ENCODE measurements around the gene SH2D7.
A peak's percentile ranks its signal among the peaks of the same experiment; 100 is the strongest.

The SH2D7 gene

DNA sequence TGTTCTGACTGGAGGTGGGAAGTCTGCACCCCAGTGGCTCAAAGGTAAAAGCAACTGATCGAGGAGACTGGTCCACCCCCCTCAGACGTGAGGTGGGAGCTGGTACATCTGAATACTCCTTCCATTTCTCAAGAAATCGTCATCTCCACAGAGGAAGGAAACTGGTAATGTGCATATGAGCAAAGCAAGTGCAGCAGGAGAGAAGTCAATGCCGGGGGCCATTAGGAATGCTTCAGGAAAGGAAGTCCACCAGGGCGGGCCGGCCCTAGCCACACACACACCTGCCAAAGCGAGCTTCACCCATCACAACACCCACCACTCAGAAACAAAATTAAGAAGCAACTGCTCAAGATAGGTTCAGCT is 23.3 kb upstream of the SH2D7 start:
- DNase-seq (ENCODE audit: low spot score in 2 of 2): peak in 1 of 2 donors; percentile 56
- H3K27ac Mint-ChIP-seq: no peak overlapping the region
- ATAC-seq: peak; percentile 38
- H3K4me1 Mint-ChIP-seq: peaks cover 20% of the 10 kb centered on the region
- no peak overlapping the region for H3K4me3 Mint-ChIP-seq
- H3K36me3 Mint-ChIP-seq: peaks cover 6% of the 10 kb centered on the region
- H3K9me3 Mint-ChIP-seq: no peaks in the 10 kb centered on the region

DNA sequence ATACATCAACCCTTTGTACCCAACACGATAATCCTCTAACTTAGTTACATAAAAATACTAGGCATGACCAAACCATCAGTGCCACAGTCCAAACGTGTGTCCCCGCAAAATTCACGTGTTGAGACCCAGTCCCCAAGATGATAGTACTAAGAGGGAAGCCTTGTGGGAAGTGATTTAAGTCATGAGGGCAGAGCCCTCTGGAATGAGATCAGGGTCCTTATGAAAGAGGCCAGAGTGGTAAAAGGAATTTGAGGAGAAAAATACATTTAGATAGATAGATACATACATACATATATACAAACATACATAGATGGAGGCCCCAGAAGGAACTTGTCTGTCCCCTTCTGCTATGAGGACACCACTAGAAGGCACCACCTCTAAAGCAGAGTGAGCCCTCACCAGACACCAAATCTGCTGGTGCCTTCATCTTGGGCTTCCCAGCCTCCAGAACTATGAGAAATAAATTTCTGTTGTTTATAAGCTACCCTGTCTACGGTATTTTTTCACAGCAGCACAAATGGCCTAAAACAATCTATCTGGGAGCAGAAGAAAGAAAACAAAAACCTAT is 22.8 kb upstream of the SH2D7 start:
- H3K4me3 Mint-ChIP-seq: no peak overlapping the region
- H3K36me3 Mint-ChIP-seq: peaks cover 6% of the 10 kb centered on the region
- no peaks in the 10 kb centered on the region for H3K9me3 Mint-ChIP-seq
- no peak overlapping the region for H3K27ac Mint-ChIP-seq
- ATAC-seq: no peak
- DNase-seq (ENCODE audit: low spot score in 2 of 2): no peak
- H3K4me1 Mint-ChIP-seq: peaks cover 25% of the 10 kb centered on the region

DNA sequence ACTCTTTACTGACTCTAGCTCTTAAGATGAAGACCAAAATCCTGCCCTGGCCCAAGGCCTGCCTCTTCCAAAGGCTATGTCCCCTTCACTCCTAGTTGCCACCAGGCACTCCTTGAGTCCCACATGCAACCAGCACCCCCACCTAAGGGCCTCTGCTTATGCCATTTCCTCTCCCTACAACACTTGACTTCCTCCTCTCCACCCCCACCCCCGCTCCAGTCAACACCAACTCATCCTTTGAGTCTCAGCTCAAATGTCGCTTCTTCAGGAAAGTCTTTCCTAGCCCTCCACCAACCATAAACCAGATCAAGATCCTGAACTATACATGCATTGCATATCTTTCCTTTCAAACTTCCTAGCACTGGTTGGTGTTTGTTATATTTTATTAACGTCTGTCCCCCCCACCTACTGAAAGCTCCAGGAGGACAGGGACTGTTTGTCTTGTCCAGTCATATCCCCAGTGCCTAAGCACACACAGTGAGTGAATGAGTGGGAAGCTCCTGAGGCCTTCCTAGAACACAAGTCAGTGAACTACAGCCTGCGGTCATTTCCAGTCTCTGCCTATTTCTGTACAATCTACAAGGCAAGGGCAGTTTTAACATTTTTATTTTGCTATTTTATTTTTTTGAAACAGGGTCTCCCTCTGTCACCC is 22.2 kb upstream of the SH2D7 start:
- no peak overlapping the region for H3K4me3 Mint-ChIP-seq
- DNase-seq (ENCODE audit: low spot score in 2 of 2) (peak in 1 of 2 donors; percentile 55), ATAC-seq (peak; percentile 57)
- peaks cover 30% of the 10 kb centered on the region for H3K4me1 Mint-ChIP-seq
- H3K36me3 Mint-ChIP-seq: peaks cover 6% of the 10 kb centered on the region
- H3K9me3 Mint-ChIP-seq: no peaks in the 10 kb centered on the region
- H3K27ac Mint-ChIP-seq: no peak overlapping the region

DNA sequence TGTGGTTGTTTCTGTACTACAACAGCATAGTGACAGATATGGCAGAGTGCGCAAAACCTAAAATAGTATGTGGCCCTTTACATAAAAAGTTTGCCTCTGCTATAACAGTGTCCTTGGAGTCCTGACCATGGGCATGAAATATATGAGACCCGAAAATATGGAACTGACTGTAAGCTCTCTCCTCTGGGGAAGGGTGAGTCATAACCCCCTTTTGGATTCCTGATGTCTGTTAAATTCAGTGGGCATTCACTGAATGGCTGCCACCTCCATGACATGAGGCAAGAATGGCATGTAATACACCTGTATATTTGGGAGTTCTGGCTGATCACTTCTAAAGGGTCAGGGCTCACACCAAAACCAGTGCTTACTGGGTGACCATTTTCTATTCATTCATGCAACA is 21.0 kb upstream of the SH2D7 start:
- H3K27ac Mint-ChIP-seq: peak overlapping the region; percentile 8
- H3K4me3 Mint-ChIP-seq: no peak overlapping the region
- peaks cover 17% of the 10 kb centered on the region for H3K36me3 Mint-ChIP-seq
- H3K9me3 Mint-ChIP-seq: no peaks in the 10 kb centered on the region
- DNase-seq (ENCODE audit: low spot score in 2 of 2) (no peak), ATAC-seq (no peak)
- H3K4me1 Mint-ChIP-seq: peaks cover 41% of the 10 kb centered on the region

DNA sequence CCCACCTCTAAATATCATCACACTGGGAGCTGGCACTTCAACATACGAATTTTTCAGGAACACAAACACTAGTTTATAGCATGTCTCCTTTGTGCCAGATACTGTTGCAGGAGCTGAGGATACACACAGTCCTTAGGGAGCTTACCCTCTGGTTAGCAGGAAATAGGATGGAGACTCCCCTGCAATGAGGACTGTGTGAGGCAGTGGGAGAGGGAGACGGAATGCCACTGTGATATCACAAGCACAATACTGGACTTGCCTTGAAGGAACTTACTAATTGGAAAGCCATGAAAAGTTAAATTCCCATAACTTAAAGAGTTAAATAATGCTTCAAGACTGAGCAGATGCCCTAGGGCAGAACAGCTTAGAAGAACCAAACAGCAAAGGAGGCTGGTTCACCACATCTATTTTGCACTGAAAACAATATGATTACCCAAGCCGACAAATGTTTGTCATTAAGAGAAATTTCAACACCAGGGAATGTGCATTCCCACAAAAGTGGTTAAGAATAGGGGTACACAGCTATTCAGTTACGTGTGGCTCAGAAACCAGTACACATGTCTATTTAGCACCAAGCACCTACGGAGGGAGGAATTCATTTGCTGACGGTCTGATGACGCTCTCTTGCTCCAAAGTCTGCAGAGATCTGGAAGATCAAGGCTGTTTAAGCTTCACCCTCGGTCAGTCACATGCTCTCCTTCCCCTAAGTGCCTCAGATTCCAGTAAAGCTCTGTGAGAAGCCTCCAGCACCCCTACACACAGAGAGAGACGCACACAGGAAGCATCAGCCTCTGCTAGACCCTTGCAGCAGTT is 20.1 kb upstream of the SH2D7 start:
- peak overlapping the region; percentile 97 for H3K4me3 Mint-ChIP-seq
- H3K9me3 Mint-ChIP-seq: no peaks in the 10 kb centered on the region
- peaks cover 41% of the 10 kb centered on the region for H3K4me1 Mint-ChIP-seq
- peaks cover 17% of the 10 kb centered on the region for H3K36me3 Mint-ChIP-seq
- DNase-seq (ENCODE audit: low spot score in 2 of 2) (no peak), ATAC-seq (no peak)
- peak overlapping the region; percentile 8 for H3K27ac Mint-ChIP-seq

DNA sequence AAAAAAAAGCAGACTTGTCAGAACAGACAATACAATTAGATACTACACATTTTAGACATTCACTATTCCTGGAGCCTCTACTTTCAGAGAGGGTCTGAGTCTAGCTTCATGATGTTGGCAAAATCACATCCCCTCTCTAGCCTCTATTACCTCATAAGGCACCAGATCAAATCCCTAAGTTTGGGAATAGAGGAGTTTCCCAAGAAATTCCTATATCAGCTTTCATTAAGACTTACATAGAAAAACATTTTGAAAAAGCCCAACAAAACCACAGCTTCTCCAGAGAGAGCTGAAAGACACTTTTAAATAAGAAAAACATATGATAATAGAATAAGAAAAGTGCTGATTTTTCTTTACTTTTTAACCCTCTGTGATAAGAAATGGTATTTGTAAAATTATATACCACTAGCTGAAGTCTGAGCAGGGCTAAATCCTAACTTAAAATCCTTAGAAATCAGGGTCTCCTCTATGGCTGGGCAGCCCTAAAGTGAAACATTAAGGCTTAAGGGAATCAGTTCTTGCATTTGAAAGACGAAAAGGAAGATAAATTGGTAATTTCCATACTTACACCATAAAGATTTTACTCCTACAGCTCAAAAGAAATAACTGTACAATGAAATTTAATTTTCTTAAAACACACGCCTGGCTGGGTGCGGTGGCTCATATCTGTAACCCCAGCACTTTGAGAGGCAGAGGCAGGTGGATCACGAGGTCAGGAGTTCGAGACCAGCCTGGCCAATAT is 19.1 kb upstream of the SH2D7 start:
- H3K36me3 Mint-ChIP-seq: peaks cover 17% of the 10 kb centered on the region
- H3K4me3 Mint-ChIP-seq: peak overlapping the region; percentile 97
- DNase-seq (ENCODE audit: low spot score in 2 of 2) (no peak), ATAC-seq (no peak)
- H3K27ac Mint-ChIP-seq: peak overlapping the region; percentile 8
- H3K4me1 Mint-ChIP-seq: peaks cover 46% of the 10 kb centered on the region
- no peaks in the 10 kb centered on the region for H3K9me3 Mint-ChIP-seq

DNA sequence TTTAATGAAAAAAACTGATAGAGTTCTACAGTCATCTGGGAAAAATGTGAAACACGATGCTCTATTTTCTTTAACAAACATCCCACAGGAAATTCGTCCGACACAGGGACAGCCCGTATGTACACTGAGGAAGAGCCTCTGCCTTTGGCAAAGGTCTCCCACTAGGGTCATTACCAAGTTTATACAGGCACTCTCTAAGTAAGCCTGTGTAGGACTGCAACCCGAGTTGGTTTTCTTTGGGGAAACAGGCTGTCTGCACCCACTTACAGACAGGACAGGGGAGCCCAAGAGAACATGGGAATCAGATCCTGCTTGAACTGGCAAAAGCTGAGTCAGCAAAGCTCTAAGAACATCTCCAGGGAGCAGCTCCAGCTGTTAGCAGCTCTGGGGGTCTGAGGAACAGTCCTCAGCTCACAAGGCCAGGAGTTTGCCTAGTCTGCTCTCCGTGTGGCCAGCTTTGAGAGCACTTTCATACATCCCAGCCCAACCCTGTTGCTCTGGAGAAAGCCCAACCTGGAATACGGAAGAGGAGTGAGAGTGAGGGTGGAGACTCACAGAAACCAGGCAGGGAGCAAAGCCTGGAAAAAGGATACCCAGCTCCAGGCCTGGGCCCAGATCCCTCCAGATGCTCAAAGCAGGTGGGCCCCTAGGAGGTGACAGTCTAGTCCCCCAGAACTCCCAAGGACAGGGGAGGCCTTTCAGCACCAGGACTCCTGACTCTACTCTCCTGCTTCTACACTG is 16.7 kb upstream of the SH2D7 start:
- DNase-seq (ENCODE audit: low spot score in 2 of 2): no peak

DNA sequence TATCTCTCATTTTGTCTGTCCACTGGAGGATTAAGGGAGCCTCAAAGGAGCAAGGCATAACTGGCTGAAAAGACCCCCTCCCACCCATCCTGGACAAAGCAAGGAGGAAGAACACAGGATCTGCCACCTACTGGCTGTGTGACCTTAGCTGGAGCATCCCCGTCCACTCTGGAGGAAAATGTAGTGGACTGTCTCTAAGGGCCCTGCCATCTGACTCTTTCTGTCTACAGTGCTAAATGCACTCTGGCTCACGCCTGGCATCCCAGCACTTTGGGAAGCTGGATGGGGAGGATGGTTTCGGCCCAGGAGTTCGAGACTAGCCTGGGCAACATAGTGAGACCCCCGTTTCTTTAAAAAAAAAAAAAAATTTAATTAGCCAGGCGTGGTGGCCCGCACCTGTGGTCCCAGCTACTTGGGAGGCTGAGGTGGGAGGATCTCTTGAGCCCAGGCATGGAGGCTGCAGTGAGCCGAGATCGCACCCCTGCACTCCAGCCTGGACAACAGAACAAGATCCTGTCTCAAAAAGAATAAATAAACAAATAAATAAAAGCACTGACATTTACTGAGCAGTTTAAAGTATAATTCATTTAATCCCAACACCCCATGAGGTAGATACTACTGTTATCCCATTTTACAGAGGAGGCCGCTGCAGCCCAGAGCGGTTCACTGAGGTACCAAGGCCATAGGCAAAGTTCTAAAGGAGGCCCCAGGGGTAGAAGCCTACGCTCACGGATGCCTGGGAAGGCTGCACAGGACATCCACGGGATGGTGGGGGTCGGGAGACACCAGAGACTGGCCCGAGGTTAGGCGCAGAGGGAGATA is 15.9 kb upstream of the SH2D7 start:
- Mint-ChIP-seq H3K4me3 (peak overlapping the region; percentile 97), H3K36me3 (peaks cover 11% of the 10 kb centered on the region), H3K9me3 (no peaks in the 10 kb centered on the region), H3K4me1 (peaks cover 50% of the 10 kb centered on the region), H3K27ac (peak overlapping the region; percentile 94)
- DNase-seq (ENCODE audit: low spot score in 2 of 2) (no peak), ATAC-seq (peak; percentile 43)

More for the DNA sequence above, 16.7 kb upstream of the SH2D7 start:
- H3K4me3 Mint-ChIP-seq: peak overlapping the region; percentile 97
- no peaks in the 10 kb centered on the region for H3K9me3 Mint-ChIP-seq
- peaks cover 11% of the 10 kb centered on the region for H3K36me3 Mint-ChIP-seq
- H3K4me1 Mint-ChIP-seq: peaks cover 53% of the 10 kb centered on the region
- no peak for ATAC-seq
- peak overlapping the region; percentile 94 for H3K27ac Mint-ChIP-seq

DNA sequence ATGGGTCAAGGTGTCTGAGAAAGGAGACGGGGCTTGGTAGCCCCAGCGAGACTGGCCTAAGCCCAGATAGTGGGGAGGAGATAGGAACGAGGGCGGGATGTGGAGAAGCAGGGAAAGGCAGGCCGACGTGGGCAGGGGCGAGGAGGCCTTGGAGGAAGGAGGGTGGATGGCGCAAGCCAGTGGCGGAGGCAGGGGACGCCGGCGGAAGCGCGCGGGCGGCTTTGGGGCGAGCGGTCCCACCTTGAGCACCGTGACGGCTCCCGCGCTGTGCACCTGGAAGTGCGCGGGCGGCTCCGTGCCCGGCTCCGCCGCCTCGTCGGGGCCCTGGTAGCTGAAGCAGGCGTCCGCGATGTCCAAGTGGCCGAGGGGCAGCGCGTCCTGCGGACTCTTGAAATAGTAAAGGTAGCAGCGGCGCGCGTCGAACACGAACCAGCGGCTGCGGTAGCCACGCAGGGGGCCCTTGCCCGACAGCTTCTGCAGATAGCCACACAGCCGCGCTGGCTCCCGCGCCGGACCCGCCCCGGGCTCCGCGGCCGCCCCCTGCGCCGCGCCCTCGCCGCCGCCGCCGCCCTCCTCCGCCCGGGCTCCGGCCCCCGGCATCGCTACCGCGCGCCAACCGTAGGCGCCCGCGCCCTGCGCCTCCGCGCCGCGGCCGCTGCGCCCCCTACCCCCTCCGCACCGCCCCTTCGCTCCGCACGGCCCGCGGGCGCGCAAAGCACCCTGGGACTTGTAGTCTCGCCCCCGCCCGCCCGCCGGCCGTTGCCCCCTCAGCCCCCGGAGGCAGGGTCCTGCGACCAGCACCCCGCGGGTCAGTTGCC is 15.1 kb upstream of the SH2D7 start, which contains the start of gene TBC1D2B:
Gene TBC1D2B, minus strand, starts transcription at position 659 of the 818 bp plus-strand sequence. Its CDS starts 59 bp downstream, at position 600.
- H3K36me3 Mint-ChIP-seq: peaks cover 11% of the 10 kb centered on the region
- H3K9me3 Mint-ChIP-seq: no peaks in the 10 kb centered on the region
- ATAC-seq (peak; percentile 86), DNase-seq (ENCODE audit: low spot score in 2 of 2) (peak; percentile 49 to 81)
- peaks cover 46% of the 10 kb centered on the region for H3K4me1 Mint-ChIP-seq
- H3K27ac Mint-ChIP-seq: peak within 1 kb of the TSS; percentile 94
- H3K4me3 Mint-ChIP-seq: peak within 1 kb of the TSS; percentile 97

DNA sequence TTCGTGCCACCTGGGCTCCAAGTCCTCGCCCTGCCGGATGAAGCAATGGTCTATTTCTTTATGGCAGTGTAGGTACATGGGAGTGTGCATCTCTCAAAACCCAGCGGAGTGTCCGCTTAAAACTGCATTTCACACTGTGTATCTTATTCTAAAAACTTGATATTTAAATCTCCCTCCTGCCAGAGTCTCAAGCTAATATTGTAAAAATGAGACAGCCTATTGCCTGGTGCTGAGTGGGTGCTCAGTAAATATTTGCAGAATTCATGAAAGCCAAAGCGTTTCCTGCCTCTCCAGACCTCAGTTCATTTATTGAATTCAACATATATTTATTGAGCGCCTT is 14.5 kb upstream of the SH2D7 start:
- H3K9me3 Mint-ChIP-seq: no peaks in the 10 kb centered on the region
- H3K4me3 Mint-ChIP-seq: peak overlapping the region; percentile 97
- DNase-seq (ENCODE audit: low spot score in 2 of 2) (no peak), ATAC-seq (peak; percentile 5)
- peaks cover 46% of the 10 kb centered on the region for H3K4me1 Mint-ChIP-seq
- H3K27ac Mint-ChIP-seq: peak overlapping the region; percentile 86
- H3K36me3 Mint-ChIP-seq: peaks cover 11% of the 10 kb centered on the region

DNA sequence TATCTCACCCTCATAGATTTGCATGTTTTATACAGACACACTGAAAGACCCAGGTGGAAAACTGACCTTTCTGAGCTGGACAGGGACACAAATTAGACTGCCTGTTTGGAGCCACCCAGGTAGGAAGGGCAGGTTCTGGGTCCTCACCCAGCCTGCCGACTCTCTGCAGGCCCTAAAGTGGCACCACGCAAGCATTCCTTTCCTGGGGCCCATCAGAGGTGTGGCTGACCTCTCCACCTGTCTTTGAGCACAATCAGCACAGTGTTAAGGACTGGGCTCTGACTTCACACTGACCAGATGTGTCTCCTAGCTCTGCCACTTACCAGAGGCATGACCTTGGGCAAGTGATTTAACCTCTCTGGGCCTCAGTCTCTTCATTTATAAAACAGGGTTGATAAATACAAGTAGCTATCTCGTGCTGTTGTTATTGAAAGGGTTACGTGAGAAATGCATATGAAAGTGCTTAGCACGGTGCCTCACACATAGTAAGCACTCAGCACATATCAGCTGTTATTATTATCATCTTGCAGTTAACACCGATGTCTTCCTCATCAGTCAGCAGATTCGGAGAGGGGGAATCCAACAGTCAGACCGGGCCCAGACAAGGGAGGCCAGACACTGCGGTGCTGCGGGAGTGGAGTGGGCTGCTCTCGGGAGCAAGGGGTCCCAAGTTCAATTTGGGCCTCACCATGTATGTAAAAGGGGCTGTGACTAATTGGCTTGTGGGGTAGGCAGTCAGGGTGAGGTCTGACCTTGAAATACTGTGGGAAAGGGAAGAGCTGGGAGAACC is 12.9 kb upstream of the SH2D7 start:
- H3K27ac Mint-ChIP-seq: peak overlapping the region; percentile 79
- H3K4me3 Mint-ChIP-seq: no peak overlapping the region
- H3K36me3 Mint-ChIP-seq: peaks cover 11% of the 10 kb centered on the region
- DNase-seq (ENCODE audit: low spot score in 2 of 2): no peak
- peaks cover 37% of the 10 kb centered on the region for H3K4me1 Mint-ChIP-seq
- ATAC-seq: no peak
- H3K9me3 Mint-ChIP-seq: no peaks in the 10 kb centered on the region

DNA sequence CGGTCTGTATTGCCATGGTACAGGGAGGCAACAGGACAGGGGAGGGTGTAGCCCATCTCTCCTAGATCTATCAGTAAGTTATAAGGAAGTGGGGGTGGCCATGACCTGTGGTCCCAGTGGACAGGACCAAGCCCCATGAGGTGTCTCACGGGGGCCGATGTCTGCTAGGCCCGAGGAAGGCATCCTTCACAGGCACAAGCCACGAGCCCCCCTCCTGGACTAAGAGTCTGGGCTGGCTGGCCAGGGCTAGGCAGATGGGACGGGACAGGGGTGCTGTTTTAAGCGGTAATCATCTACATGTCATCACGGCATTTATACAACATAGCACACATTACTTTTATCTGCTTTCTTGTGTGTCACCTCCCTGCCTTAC is 12.3 kb upstream of the SH2D7 start:
- Mint-ChIP-seq H3K4me3 (no peak overlapping the region), H3K27ac (peak overlapping the region; percentile 79), H3K9me3 (no peaks in the 10 kb centered on the region), H3K4me1 (peaks cover 32% of the 10 kb centered on the region), H3K36me3 (peaks cover 11% of the 10 kb centered on the region)
- DNase-seq (ENCODE audit: low spot score in 2 of 2): no peak
- no peak for ATAC-seq
